CD4-positive, alpha-beta T cell treated with Interferon gamma for 1 hour (primary cell): ENCODE measurements around the gene LHFPL3.

Experiments
- DNase-seq: peaks from one replicate; pipeline ENCODE4 v3.0.0-alpha.2; 2020

LHFPL3 gene

GRCh38 chr7:104807671-104808070, 479.3 kb downstream of the LHFPL3 start:
- no peak for DNase-seq

DNA sequence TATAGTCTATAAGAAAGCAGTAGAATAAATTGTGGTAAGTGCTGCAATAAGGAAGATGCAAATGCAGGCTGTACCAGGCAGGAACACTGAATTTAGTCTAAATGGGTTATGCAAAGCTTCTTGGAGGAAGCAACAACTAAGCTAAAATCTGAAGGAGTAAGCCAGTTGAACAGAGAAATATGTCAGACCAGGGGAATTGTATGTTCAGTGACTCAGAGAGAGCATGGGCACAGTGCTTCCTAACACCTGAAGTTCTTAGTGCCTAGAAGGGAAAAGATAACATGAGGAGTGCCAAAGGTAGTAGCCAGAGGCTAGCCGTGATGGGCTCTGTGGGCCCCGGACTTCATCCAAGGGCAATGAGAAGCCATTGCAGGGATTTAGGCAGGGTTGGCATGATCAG, 481.5 kb downstream of the LHFPL3 start:
- no peak for DNase-seq

GRCh38 chr7:104814126-104814525, 485.7 kb downstream of the LHFPL3 start:
- DNase-seq: no peak

- DNase-seq: no peak
Measured at GRCh38 chr7:104814671-104815400, 486.4 kb downstream of the LHFPL3 start.

DNA sequence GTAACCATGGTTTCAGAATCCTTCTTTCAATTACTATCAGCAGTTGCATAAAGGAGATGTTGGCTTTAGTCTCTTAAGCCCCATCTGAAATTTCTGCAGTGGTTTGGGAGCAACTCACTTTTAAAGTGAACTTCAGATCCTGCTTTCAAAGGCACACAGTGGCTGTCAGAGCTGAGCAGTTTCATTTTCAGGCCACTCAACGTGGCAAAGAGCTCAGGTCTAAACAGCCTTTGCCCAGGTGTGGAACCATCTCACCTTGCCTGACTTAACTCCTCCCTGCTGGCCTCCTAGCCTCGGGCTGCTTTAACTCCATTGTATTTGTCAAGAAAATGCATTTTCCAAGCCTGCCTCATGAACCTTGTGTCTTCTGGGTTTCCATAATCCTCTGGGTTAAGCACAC, 488.1 kb downstream of the LHFPL3 start:
- DNase-seq: no peak

DNA sequence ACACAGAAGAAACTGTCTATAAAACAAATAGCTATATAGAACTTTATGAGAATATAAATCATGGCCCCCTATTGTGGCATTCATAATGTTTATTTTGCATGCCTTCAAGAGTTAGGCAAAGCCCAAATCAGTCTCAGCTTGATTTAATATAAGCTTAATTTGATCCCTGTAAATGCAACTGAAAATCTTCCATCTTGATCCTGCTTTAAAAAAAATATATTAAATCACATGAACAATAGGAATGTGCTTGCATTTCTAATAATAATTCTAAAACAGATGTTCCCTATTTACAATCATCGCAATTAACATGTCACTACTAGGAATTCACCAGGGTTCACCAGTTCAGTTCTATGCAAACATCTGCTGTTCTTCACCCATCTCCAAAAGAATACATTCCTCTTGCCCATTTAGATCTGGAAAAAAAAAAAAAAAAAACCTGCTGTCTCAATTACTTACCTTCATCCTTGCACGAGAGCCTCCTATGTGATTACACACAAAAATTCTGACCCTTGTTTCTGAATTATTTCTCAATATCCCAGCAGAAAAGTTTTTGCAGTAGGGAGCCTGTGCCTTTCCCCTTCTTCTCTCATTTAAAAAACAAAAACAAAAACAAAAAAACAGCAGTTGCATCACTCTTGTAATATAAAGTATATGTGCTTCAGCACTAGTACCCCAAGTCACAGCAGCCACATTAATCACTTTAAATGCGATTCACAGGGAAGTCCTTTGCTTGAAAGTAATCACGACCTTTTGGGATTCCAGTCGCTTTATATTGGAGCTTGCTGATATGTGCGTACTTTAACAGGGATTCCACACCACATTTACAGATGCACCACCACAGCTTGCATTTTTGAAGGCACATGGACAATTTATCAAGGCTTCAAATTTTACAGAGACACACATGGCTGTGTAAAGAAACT, 490.8 kb downstream of the LHFPL3 start:
- DNase-seq: no peak

- no peak for DNase-seq
Measured at GRCh38 chr7:104820836-104821535, 492.6 kb downstream of the LHFPL3 start.

- DNase-seq: no peak
Measured at GRCh38 chr7:104823177-104823576, 494.8 kb downstream of the LHFPL3 start.

- no peak for DNase-seq
Measured at GRCh38 chr7:104825099-104825498, 496.7 kb downstream of the LHFPL3 start.

- no peak for DNase-seq
Measured at GRCh38 chr7:104826135-104826534, 497.7 kb downstream of the LHFPL3 start.

- no peak for DNase-seq
Measured at GRCh38 chr7:104836976-104837375, 508.6 kb downstream of the LHFPL3 start.

GRCh38 chr7:104838537-104839299, 510.3 kb downstream of the LHFPL3 start:
- no peak for DNase-seq

DNA sequence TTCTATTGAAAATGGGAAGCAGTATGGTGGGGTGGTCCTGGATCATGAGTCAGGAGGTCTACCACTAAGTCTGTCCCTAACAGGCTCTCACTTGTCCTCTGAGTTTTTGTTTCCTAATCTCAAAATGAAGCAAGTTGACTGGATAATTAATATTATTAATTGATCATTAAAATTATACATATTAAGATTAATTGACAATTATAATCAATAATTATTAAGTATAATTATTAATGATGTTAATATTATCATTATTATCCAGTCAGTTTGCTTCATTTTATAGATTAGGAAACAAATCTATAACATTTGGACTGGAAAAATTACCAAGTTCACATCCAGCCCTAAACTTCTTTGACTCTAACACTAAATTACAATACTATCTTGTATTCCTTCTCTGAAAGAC, 511.4 kb downstream of the LHFPL3 start:
- no peak for DNase-seq

GRCh38 chr7:104841798-104842197, 513.4 kb downstream of the LHFPL3 start:
- DNase-seq: no peak

DNA sequence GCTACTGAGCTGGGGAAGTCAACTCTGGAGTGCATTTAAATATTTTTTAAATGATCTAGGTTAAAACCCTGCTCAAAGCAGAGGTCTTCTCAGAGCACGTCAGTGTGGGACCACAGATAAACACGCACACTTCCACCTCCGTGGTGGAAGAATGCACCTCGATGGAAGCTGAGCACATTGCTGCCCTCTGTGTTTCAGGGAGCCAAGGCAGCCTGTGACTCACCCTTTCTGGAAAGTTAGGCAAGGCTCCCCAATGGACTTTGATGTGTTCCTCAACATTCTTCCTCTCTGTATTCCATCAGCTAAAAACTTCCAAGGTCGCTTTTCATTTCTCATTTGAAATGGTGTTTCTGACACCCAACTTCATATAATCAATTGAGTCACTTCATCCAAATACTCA, 514.8 kb downstream of the LHFPL3 start:
- DNase-seq: no peak

GRCh38 chr7:104845557-104845956, 517.2 kb downstream of the LHFPL3 start:
- DNase-seq: no peak

DNA sequence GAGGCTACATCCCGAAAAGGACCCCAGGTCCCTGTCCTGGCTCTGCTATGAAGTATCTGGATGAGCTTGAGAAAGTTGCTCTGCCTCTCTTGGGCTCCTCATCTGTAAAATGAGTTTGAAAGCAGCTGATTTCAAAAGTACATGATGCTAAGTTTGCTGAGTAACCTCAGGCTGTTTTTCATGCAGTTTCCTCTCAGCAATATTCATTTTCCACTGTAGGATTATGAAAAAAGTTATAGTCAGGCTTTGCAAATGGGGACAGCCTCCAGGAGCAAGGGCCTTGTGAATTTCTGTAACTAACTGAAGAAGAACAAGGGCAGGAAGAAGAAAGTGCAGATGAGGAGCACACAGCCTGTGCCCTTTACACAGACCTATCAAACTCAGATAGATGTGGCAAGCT, 518.3 kb downstream of the LHFPL3 start:
- DNase-seq: no peak

GRCh38 chr7:104848138-104848990, 520.0 kb downstream of the LHFPL3 start:
- DNase-seq: peak; percentile 4

GRCh38 chr7:104850374-104850773, 522.0 kb downstream of the LHFPL3 start:
- no peak for DNase-seq

DNA sequence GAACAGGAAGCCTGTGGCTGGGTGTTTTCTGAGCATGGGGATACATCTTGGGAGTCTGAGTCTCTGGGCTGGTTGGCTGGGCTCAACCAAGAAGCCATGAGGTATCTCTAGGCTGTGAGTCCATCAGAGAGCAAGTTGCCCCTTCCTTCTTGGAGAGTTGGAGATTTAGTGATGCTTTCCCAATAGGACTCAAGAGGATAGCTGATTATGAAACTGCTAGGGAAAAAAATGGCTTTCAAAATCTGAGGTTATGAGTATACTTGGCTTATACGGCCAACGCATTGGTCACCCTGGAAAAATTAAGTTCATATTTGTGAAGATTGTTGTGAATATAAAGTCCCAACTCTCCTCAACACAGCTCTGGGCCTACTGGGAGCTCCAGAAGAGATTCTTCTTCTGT, 522.9 kb downstream of the LHFPL3 start:
- DNase-seq: no peak

DNA sequence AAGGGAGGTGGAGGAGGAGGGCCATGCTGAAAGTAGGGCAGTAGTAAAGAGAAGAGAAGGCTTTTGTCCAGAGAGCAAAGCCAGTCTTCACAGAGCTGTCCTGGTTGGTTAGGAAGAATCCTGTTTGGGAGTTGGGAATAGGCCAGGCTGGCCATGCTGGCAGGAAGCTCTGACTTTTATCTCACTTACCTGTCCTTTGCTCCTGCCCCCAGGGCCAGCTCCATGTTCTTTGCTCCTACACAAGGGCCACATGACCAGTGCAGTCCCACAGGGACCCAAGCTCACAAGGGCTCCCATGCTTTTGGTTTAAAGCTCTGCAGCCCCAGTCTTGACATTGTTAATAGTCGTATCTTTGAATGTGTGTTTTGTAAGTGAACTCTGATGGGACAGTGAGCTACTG, 524.0 kb downstream of the LHFPL3 start:
- DNase-seq: no peak

- no peak for DNase-seq
Measured at GRCh38 chr7:104855861-104856260, 527.5 kb downstream of the LHFPL3 start.
